DMS79 (cell line): ENCODE measurements around the gene PNPLA7.
"Not testable (repeated sequence)": the region's sequence is repeated elsewhere in the genome, so short reads cannot be mapped to it uniquely, and the experiment has no call there.

Experiments
- DNase-seq: peaks from one replicate; lab custom pipeline; 2025; lab: John Stamatoyannopoulos, UW

PNPLA7 gene

GRCh38 chr9:137513801-137514570, 36.2 kb downstream of the PNPLA7 start:
- not testable (repeated sequence) for DNase-seq

DNA sequence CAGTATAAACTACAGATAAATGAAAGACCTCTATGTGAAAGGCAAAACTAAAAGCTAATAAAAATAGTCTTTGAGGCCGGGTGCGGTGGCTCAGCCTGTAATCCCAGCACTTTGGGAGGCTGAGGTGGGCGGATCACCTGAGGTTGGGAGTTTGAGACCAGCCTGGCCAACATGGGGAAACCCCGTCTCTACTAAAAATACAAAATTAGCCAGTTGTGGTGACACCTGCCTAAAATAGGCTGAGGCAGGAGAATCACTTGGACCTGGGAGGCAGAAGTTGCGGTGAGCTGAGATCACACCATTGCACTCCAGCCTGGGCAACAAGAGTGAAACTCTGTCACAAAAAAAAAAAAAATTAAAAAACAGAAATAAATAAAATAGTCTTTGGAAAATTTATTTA, 37.1 kb downstream of the PNPLA7 start:
- DNase-seq, result not testable (repeated sequence)

GRCh38 chr9:137511758-137512463, 38.3 kb downstream of the PNPLA7 start:
- no peak for DNase-seq

DNA sequence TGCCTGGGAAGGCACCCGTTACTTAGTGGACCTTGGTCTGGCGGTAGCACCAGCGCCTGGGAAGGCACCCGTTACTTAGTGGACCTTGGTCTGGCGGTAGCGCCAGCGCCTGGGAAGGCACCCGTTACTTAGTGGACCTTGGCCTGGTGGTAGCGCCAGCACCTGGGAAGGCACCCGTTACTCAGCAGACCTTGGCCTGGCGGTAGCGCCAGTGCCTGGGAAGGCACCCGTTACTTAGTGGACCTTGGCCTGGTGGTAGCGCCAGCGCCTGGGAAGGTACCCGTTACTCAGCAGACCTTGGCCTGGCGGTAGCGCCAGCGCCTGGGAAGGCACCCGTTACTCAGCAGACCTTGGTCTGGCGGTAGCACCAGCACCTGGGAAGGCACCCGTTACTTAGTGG, 39.1 kb downstream of the PNPLA7 start:
- DNase-seq, result not testable (repeated sequence)

DNA sequence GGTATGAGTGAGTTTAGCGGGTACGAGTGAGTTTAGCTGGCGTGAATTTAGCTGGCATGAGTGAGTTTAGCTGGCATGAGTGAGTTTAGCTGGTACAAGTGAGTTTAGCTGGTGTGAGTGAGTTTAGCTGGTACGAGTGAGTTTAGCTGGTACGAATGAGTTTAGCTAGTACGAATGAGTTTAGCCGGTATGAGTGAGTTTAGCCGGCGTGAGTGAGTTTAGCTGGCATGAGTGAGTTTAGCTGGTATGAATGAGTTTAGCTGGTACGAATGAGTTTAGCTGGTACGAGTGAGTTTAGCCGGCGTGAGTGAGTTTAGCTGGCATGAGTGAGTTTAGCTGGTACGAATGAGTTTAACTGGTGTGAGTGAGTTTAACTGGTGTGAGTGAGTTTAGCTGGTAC, 41.0 kb downstream of the PNPLA7 start:
- no peak for DNase-seq

GRCh38 chr9:137506702-137507171, 43.5 kb downstream of the PNPLA7 start:
- no peak for DNase-seq

DNA sequence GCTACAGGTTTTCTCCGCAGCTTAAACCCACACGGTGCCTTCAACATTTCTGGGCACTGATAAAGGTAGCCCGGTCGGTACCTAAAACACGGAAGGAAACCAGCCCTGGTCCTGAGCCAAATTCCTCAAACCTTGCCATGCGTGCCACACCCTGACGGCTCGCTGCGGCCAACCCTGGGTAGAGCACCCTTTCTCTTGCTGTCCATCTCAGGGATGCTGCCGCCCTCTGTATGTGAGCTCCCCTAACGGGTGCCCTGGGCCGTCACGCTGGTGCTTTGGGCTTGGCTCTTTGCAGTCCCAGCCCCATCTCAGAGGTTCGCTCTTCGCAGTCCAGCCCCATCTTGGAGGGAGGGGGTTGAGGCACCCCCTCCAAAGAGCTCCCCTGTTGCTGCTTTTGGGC, 43.9 kb downstream of the PNPLA7 start:
- DNase-seq, result no peak

- DNase-seq, result no peak
Observed at GRCh38 chr9:137505421-137506140, 44.6 kb downstream of the PNPLA7 start.

GRCh38 chr9:137504432-137504777, 45.8 kb downstream of the PNPLA7 start:
- DNase-seq, result no peak

DNA sequence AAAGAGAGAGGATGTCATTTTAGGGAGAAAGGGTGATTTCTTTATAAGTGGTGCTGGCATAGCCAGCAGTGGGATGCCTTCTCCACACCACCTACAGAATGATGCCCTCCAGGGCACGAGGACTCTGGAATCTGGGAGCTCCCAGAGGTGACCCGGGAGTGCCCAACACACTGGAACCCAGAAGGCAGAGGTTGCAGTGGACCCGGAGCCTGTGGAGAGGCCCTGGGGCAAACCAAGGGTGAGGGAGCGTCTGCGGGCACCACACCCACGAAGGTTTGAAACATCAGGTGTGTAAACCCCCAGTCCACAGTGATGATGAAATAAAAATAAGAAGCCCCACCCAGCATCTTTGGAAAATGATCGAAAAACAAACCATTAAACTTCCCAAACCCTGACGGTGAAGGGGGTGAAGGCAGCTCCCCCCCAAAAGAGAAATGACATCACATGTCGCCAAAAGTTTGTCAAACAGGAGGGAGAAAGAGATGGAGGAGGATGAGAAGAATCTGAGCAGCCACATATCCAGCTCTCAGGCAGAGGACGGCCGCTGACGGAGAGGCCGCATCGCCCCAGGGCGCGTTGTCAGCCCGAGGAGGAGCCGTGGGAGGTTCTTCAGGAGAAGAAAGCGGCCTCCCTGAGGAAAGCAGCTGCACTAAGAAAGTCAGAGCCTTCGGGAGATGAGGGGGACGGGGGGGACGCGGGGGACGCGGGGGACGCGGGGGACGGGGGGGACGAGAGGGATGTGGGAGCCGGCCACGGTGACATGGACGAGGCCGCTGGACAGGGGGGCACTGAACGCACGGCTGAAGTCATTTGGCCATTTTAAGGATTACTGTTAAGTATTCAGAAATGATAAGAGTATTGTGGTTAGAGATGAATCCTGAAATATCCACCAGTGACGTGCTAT, 47.9 kb downstream of the PNPLA7 start:
- no peak for DNase-seq

DNA sequence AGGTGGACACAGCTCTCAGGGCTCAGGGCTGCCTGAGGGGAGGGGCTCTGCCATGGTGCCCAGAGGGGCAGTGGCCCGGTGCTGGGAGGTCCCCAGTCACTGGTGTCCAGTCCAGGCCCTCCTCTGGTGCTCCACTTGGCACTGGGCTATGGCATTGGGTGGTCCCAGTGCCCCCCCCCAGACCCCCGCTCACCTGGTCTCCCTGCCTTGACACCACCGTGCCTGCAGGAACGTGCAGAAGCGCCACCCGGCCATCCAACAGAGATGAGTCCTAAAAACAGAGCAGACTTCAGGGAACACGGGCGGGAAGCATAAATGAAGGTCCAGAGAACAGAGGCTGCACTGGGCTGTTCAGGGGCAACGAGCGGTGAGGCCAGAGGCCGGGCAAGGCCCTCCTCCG, 48.7 kb downstream of the PNPLA7 start:
- no peak for DNase-seq

- DNase-seq, result no peak
Observed at GRCh38 chr9:137500666-137501397, 49.4 kb downstream of the PNPLA7 start.

DNA sequence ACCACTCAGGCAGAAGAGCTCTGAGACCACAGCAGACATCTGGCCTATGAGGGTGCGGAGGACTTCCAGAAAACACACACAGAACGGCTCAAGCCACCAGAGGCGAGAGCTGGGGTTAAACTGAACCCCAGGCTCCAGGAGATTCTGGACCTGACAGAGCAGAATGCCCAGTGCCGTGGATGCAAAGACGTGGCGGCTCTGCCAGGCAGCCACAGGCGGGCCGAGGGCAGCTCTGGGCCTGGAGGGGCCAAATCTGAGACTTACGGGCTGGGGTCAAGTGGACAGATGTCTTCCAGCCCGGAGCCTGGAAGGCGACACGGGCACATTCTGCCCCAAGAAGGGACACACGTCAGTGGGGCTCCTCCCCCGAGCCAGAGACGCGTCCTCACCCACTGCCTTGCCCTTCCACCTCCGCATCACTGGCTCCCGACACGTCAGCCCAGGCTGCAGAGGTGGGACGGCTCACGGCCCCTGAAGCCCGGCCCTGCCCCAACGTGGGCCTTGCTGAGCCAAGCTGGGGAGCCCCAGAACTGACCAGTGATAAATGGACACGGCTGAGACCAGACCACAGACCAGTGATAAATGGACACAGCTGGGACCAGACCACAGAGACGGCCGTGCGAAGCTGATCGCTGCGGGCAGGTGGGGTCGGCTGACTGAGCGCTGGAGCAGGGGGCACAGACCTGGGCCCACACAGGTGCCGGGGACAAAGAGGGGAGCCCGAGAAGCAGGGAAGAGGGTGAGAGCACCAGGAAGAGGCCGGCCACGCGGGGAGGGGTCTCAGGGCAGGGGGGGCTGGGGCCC, 50.1 kb downstream of the PNPLA7 start:
- no peak for DNase-seq

- no peak for DNase-seq
Observed at GRCh38 chr9:137499416-137499815, 50.8 kb downstream of the PNPLA7 start.

- no peak for DNase-seq
Observed at GRCh38 chr9:137498720-137499150, 51.5 kb downstream of the PNPLA7 start.

DNA sequence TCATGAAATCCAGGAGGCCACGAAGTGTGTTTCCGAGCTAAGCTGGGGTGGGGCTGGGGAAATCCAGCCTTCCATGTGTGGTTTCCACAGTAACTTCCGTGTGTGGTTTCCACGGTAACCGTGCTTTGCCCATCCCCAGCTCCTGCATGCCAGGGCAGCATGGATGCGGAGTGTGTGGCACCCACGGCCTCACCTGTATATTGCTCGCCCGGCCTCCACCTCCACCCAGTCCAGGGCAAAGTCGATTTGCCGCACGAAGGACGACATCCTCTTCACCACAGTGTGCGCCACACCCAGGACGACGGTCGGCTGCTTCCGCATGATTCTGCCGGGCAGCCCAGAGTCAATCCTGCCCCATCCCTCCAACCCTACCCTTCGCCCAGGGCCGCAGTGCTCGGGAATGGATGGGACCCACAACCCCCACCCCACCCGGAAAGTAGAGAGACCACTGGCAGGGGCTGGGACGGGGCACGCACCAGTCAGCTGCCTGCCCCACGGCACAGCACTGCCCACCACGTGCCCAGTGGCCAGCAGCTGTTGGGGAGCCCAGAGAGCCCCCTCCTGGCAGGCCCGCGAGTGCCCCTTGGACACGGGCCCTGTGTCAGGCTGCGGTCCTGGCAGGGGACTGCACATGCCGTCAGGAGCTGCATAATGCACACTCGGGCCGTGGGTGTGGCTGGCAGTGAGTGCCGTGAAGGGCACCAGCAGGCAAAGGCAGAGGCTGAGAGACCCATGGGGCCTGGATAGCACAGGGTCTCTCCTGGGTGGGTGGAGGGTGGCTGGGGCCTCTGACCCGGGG, 52.1 kb downstream of the PNPLA7 start:
- DNase-seq, result no peak

DNA sequence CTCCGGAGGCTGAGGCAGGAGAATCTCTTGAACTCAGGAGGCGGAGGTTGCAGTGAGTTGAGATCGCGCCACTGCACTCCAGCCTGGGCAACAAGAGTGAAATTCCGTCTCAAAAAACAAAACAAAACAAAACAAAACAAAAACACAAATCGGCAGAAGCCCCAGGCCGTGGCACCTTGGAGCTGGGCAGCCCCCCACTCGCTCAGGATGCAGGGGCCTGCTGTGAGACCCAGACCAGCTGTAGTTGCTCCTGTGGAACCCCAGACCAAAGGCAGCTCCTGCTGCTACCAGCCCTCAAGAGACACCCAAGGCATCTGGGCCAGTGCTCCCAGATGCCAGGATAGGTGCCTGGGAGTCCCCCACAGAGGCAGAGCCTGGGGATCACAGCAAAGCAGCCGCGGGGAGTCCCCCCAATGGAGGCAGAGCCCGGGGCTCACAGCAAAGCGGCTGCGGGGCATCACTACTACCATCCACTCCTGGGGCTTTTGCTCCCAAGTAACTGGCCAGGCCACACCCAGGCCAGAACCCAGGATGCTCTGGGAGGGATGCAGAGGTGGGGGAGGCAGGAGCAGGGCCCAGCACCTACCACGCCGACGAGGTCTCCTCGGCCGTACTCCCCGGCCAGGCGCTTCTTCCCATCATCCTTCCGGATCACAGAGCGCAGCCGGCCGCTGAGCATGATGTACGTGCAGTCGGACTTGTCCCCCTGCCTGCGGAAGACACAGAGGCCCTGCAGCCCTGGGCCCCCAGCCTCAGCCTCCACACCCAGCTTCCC, 53.4 kb downstream of the PNPLA7 start:
- DNase-seq, result no peak

- DNase-seq, result no peak
Observed at GRCh38 chr9:137494550-137495351, 55.5 kb downstream of the PNPLA7 start.
